Body of pancreas (tissue), 4 donors: Measurements from ENCODE around the gene WIPF3.

Source experiments
- POLR2A ChIP-seq, 3 donors: fragments of 450-650 bp; IDR thresholded peaks; one replicate each; pipeline ENCODE4 v1.6.1; 2016; ENCODE audit warnings: antibody characterized with exemption in 3 of 3, mild to moderate bottlenecking in 2 of 3
- TF ChIP-seq, protein P1 (sequence below), 7 experiments: fragments of 450-650 bp in 4 of 7; fragments of 200-600 bp in 3 of 7; sonication (generic) in 3 of 7; IDR thresholded peaks; one replicate each; pipeline ENCODE4 v1.5.1; 2016 to 2019; ENCODE audit warnings: antibody characterized with exemption in 7 of 7

- TF ChIP-seq, protein P1, sequence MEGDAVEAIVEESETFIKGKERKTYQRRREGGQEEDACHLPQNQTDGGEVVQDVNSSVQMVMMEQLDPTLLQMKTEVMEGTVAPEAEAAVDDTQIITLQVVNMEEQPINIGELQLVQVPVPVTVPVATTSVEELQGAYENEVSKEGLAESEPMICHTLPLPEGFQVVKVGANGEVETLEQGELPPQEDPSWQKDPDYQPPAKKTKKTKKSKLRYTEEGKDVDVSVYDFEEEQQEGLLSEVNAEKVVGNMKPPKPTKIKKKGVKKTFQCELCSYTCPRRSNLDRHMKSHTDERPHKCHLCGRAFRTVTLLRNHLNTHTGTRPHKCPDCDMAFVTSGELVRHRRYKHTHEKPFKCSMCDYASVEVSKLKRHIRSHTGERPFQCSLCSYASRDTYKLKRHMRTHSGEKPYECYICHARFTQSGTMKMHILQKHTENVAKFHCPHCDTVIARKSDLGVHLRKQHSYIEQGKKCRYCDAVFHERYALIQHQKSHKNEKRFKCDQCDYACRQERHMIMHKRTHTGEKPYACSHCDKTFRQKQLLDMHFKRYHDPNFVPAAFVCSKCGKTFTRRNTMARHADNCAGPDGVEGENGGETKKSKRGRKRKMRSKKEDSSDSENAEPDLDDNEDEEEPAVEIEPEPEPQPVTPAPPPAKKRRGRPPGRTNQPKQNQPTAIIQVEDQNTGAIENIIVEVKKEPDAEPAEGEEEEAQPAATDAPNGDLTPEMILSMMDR (IDR thresholded peaks at IDR 0.05), result peak in 4 of 7 experiments; percentile 9 to 18 (median 16)
- no peak for TF ChIP-seq POLR2A (IDR thresholded peaks at IDR 0.05)
These were observed 42.1 kb upstream of the WIPF3 start for GRCh38 chr7:29764227-29764626.
